GM12873 (cell line): Measurements from ENCODE around the gene ZNF845.

Experiments
- TF ChIP-seq, protein P1 (sequence below): IDR thresholded peaks from 2 replicates; pipeline ENCODE4 v1.5.1; 2012; ENCODE audit warnings: low read depth, mild to moderate bottlenecking, moderate library complexity, low read length, control low read depth; ENCODE audit not compliant: insufficient read depth; ENCODE audit errors: missing control alignments

The ZNF845 gene

DNA sequence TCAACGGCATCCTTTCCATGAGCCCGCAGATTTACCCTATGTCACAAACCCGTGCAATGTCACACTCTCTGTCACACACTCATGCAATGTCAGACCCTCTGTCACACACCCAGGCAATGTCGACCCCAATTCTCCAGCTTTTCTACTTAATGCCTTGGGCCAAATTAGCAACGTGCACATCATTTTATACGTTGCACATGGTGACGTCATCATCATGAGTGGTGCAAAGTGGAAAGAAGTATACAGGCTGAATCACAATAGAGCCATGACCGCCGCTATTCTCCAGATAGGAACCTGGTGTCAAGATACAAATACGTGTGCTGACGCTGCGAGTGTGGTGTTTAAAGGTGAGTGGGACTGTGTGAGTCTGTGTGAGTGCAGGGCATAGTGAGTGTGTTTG, 21.7 kb upstream of the ZNF845 start:
- TF ChIP-seq, protein P1, sequence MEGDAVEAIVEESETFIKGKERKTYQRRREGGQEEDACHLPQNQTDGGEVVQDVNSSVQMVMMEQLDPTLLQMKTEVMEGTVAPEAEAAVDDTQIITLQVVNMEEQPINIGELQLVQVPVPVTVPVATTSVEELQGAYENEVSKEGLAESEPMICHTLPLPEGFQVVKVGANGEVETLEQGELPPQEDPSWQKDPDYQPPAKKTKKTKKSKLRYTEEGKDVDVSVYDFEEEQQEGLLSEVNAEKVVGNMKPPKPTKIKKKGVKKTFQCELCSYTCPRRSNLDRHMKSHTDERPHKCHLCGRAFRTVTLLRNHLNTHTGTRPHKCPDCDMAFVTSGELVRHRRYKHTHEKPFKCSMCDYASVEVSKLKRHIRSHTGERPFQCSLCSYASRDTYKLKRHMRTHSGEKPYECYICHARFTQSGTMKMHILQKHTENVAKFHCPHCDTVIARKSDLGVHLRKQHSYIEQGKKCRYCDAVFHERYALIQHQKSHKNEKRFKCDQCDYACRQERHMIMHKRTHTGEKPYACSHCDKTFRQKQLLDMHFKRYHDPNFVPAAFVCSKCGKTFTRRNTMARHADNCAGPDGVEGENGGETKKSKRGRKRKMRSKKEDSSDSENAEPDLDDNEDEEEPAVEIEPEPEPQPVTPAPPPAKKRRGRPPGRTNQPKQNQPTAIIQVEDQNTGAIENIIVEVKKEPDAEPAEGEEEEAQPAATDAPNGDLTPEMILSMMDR, result no peak

GRCh38 chr19:53328967-53329366, 4.6 kb upstream of the ZNF845 start:
- TF ChIP-seq, protein P1, result no peak

DNA sequence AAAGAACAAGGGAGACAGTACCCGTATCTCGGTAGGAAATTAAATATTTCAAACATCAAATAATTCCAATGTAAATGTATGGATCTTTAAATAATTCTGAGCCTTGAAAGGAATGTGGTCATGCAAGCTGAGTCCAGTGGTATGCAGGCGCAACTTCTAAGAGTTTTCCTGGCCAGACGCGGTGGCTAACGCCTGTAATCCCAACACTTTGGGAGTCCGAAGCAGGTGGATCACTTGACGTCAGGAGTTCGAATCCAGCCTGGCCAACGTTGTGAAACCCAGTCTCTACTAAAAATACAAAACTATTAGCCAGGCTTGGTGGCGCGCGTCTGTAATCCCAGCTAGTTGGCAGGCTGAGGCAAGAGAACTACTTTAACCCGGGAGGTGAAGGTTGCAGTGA, 1.1 kb upstream of the ZNF845 start:
- TF ChIP-seq, protein P1, result no peak

GRCh38 chr19:53333066-53333462, 485 bp upstream of the ZNF845 start:
- TF ChIP-seq, protein P1, result no peak

GRCh38 chr19:53355739-53356138, 22.2 kb downstream of the ZNF845 start:
- TF ChIP-seq, protein P1, result no peak

GRCh38 chr19:53357821-53358581, 24.5 kb downstream of the ZNF845 start:
- TF ChIP-seq, protein P1, result no peak

DNA sequence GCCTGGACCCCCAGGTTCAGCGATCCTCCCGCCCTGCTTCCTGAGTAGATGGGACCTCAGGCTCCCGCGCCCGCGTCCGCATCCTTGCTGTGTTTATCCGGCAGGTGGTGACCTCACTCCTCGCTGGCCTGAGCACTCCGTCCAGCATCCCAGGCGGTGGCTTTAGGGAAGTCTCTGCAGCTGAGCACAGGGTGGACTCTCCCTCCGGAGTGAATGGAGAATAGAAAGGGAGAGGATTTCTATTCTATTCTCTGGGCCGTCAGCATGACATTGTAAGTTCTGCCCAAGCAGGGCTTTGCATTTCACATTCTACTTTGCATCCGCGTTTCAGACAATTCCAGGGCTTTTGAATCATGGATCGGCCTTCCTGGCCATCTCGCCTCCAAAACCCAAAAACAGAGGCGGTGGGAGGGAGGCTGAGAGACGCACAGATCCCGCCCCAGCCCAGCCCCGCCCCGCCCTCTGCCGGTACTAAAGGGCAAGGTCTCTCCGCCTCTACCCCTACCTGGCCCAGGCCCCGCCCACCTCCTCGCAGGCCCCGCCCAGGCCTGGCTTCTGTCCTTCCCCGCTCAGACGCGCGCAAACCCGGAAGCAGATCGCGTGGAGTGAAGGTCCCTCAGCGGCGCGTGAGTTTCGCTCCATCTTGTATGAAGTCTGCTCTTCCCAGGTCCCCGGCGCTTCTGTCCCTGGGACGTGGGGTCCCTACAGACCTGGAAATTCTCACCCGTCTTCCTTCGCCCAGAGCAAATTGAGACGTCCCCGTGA, 31.8 kb downstream of the ZNF845 start, which contains the start of gene ZNF525:
Gene ZNF525 (plus strand): TSS at position 572 of the 765 bp plus-strand sequence. CDS start 6,577 bp downstream, outside the sequence.
- TF ChIP-seq, protein P1, result no peak
